ENCODE measurements around the gene RTTN.
"Not testable (repeated sequence)": the region's sequence is repeated elsewhere in the genome, so short reads cannot be mapped to it uniquely, and the experiment has no call there.

The RTTN gene, protein sequence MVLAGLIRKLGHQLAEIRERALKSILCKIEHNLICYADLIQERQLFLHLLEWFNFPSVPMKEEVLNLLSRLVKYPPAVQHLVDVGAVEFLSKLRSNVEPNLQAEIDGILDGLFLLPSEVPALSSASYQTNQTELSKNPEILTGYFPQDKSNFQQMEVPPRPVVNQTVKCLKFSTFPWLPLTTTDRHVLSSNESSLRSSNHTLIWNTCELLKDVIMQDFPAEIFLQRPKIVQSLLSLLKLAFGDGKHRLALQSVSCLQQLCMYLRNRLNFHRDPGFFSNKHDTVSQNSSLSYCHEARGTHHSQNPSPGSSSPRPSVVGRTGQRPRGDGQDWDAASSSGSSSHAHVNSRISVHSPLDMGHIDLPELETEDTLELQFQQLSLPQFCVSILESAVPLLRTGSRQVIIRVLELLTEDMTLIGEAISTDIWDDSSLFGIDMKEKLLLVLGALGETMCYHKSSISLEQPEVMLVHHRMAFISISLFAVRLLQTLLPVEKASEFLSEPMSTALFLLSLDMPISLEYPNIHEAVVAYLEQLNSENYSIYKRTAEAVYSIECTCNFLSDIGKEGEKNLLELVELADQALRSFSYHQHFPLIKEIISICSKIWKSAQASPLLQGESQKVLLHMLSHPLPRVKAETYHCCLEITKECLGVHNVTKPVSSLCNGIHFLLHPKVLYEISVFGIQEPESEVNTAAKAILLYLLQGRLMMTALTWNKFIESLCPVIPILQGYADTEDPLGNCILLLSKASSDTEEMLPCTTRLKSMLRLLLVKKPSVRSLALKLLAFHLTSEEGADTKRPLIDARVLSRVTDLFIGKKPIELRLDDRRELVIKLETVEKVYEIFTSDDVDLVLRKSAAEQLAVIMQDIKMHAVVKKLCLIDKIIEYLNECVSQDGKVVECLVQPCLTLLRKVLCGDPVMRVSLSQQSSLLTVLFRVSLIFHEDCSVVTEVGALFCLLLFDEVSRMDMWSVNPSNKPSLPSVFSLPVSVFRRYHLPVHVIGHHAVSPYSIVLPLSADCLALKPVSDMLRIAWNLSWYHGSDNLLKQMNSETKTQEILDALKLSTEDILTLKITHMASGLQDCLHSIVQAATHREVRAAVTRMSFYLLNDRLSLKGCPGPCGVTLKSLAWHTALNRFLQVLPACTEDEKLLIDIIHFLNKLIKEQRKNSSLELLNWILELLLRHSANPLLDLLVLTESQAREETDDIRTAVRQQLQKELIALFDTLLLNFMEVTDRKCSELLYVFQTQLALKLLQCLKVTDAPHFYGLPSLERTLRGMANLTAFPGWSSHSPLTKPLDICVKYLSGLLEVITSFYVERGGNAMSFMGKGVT (N-terminal part only)

DNA sequence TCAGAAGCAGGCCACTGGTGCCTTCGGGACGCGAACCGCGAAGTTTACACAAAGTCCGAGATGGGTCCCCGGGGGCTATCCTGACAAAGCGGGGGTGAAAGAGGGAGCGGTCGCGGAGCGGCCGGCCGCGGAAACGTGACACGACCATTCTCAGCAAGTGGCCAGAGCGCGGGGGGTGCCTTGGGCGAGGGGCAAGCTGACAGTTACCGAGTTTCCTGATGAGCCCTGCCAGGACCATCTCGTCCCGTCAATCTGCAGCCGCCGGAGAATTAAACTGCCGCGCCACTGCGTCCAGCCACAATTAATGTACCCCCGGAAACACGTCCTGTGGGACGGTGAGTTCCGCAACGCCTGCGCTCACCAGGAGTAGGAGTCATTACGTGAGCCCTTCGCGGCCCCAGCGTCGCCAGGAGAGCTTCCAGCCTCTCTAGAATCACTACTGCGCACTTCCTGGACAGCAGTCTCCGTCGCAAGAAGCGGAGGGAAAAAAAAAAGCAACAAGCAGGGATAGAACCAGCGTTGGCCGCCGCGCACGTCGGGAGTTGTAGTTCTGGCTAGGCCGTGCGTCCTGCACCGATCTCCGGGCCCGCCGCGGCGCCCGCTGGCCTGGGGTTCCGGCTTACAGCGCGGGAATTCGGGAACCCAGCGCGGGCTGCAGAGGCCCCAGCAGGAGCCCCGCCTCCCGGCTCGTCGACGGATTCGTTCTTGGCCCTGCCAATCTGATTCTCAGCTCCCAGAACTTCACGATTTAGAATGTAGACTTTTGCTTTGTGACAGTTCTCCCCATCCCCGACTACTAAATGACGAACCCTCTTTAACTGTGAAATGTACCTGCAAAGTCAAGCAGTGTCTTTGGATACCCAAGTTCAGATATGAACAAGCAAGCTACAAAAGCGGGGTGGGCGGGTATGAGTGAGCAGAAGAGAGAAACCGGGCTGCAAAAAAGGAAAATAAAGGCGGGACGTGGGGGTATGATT lies at the start of gene RTTN:
Gene RTTN (minus strand): TSS at position 267 of the 977 bp plus-strand sequence. CDS start 29 bp downstream, at position 238.
- peak; percentile 79 to 99 (median 95) for DNase-seq

DNA sequence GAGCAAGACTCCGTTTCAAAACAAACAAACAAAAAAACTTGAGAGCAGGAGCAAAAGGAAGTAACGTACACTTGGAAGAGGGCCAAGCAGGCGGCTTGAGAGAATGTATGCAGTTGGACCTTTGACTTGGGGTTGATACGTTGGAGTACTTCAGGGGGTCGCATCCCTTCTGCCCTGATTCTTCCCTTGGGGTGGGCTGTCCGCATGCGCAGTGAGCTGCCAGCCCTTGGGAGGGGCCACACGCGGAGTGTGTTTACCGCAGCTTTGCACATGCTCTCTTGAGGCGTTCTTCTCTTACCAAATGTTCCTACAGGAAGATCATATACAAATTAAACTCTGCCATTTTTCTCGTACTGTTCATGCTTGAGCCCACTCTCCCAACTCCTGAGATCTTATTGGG lies 45.3 kb upstream of the RTTN start:
- no peak for DNase-seq

DNA sequence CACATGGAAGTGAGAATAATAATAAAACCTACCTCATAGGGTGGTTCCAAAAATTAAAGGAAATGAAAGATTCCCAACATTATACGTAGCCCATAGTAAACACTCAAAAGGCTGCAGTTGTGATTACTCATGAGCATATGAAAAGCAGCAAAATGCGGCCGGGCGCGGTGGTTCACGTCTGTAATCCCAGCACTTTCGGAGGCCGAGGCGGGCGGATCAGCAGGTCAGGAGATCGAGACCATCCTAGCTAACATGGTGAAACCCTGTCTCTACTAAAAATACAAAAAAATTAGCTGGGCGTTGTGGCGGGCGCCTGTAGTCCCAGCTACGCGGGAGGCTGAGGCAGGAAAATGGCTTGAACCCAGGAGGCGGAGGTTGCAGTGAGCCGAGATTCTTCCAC lies 44.4 kb upstream of the RTTN start:
- DNase-seq, result not testable (repeated sequence)

DNA sequence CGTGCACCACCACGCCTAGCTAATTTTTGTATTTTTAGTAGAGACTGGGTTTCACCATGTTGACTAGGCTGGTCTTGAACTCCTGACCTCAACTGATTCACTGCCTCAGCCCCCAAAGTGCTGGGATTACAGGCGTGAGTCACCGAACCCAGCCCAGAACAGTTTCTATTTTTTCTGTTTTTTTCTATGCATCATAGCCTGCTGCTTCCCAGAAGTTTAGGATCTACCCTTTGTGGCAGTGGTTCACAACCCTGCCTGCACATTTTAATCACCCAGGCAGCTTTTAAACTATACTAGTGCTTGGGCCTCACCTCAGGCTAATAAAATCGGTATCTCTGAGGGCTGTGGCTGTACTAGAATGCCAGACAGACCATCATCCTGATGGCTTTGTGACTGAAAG lies 43.6 kb upstream of the RTTN start:
- DNase-seq, result peak in 1 of 56 donors; percentile 7

DNA sequence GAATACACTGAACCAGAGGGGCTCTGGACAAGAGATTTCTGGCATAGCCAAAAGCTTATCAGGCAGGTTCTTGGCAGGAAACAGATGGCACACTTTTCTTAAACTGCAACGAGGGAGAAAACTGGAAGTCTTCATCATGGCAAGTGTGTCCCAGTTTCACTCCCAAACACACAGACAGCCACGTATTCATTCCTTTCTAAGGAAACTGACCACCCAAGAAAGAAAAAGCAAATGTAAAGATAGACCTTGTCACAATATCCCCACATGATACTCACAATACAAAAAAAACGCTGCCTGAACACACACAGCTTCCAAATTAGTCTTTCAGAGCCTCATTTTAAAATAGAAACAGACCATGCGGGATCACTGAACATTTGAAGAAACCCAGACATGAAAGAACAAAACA lies 40.6 kb upstream of the RTTN start:
- DNase-seq, result no peak

DNA sequence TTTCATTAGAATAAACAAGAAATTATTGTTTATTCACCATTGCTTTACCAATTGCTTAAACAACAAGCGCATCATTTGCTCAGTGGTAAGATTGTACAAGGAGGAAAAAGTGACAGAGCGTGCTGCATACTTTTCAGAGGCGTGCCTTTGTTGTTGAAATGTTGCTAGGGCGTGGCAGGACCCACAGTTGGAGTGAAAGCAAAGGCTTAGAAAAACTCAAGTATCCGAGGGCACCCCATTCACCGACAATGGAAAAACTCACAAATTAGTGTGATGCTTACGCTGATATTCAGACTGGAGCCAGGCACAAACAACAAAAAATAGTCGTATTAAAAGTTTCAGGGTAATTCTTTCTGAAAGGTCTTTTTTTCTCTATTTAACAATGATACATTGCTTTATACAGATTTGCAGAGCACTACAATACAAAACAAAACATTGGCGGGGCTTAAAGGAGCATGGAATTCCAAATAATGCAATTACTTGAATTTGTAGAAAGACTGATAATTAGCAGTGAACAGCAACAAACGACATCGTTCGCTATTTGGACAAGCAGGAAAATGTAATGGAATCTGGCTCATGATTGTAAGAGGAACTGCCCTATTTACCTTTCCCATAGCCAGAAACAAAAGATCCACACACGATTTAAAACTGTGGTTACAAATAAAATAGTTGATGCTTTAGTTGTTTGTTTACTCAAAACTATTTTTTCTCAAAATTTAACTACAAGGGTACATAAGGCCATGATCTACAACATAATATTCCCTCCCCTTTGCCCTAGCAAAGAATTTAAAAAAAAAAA lies 37.8 kb upstream of the RTTN start:
- no peak for DNase-seq

DNA sequence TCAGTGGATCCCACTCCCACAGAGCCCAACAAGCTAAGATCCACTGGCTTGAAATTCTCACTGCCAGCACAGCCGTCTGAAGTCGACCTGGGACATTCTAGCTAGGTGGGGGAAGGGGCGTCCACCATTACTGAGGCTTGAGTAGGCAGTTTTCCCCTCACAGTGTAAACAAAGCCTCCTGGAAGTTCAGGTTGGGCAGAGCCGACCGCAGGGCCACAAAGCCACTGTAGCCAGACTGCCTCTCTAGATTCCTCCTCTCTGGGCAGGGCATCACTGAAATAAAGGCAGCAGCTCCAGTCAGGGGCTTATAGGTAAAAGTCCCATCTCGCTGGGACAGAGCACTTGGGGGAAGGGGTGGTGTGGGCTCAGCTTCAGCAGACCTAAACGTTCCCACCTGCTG lies 31.4 kb upstream of the RTTN start:
- DNase-seq, result not testable (repeated sequence)

DNA sequence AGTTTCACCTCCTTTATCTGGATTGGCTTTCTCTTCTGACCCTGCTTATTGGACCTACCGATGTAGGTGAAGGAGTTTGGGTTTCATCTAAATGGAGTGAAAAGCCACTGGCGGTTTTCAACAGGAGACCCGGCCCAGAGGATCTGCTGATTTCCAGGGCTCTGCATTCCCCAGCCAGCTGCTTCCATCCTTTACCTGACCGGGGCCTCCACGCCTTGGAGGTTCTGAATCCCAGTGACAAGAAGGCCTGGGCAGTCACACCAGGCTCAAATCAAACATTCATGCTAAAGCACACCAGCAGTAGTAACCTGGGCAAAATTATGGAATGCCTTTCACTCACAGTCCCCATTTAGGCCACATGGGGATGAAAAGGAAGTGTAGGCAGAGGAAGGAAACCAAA lies 30.0 kb upstream of the RTTN start:
- DNase-seq, result no peak

DNA sequence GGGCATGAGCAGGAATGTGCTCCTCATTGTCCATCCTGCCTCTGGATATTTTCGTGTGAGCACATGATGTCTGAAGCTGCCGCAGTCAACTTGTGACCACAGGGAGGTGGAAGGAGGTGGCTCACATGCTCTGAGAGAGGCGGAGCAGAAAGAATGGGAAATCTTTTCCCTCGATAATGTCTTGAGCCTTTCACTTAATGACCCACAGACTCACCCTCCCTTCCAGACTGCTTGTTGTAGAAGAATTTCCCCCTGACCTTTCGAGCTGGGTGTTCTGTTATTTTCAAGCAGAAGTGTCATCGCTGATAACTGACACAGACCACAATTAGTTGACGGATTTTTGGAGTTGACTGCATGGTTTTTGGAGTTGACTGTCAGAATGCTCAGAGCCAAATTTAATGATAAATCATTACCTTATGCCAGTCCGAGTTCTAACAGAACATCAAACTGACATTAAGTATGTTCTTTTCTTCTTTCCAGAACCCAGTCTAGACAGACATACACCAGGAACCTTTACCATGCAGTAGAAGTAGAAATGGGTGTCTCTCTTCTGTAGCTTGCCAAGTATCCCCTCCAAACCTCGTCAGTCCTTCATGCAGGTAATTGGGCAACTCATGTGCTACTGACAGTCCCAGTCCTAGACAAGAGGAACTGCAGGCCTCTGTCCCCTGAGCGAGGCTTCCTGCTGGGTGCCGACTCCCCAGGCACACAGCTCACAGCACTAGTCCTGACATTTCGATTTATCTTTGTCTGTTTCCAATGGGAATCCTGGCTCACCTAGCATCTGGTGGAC lies 29.4 kb upstream of the RTTN start:
- no peak for DNase-seq

DNA sequence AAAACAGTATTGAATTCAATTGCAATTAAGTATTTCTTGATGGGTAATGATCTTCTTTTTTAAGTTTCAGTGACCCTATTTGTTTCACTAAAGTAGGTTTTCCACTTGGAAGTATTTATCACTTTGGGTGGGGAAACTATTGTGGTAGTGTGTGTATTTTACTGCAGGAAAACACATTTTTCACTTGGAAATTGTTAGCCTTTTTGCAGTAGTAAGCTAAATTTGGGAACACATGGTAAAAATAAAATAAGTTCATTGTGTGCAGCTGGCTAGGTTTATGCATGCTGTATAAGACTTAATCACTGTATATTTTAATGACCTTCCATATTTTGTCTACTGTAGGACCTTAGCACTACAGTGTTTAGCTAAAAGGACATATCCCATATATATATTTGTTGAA lies 28.5 kb upstream of the RTTN start:
- no peak for DNase-seq

DNA sequence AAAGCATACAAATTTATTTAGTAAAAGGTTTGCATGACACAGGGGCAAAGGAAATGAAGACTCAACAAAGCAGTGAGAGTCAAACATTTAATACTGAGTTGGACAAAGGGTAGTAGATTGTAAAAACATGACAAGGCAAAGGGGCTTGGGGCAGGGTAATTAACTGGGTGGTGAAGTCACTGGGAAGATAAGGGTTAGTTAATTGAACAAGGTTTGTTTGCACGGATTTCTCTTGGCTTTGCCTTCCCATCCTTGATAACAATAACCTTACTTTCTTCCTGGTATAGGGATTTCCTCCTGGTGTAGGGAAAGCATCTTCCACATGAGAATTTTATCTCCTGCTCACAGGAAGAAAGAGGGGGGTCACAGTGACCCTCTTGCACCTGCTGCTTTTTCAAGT lies 26.8 kb upstream of the RTTN start:
- no peak for DNase-seq

DNA sequence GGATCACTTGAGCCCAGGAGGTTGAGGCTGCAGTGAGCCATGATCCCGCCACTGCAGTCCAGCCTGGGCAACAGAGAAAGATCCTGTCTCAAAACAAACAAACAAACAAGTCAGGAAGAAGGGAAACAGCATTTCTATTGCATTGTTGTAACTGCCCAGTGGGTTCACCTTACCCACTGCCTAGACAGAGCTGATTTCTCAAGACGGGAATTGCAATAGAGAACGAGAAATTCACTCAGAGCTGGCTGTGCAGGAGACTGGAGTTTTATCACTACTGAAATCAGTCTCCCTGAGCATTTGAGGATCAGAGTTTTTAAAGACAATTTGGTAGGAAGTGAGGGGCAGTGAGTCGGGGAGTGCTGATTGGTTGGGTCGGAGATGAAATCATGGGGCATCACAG lies 24.2 kb upstream of the RTTN start:
- no peak for DNase-seq

DNA sequence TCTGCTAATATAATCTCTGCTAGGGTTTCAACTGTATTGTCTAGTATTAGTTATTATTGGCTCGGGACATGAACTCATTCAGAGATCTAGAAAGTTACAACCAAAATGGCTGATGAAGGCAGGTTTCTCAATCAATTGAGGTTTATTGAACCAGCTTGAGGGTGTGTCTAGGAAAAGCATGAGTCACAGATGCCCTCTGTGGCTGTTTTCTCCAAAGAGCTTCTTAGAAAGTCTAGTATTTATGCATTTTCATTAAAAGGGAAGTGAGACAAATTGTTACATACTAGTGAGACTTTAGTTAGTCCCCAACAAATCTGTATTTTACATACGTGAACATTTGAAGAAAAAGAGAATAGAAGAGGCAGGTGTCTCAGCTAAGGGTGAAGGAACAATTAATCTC lies 23.0 kb upstream of the RTTN start:
- no peak for DNase-seq

DNA sequence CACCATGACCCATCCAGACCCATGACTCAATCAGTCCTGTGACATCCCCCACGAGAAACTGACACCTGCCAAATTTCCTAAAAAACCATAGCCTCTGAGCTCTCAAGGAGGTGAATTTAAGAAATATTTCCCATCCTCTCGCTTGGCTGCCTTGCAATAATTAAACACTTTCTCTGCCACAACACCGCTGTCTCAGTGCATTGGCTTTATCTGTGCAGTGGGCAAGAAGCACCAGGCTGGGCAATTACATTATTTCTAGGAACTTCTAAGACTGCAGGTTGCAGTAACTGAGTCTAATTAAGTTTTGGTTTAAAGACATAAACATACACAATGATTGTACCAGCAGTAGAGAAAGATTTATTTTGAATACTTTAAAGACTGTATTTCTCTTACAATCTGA lies 22.0 kb upstream of the RTTN start:
- DNase-seq, result no peak

DNA sequence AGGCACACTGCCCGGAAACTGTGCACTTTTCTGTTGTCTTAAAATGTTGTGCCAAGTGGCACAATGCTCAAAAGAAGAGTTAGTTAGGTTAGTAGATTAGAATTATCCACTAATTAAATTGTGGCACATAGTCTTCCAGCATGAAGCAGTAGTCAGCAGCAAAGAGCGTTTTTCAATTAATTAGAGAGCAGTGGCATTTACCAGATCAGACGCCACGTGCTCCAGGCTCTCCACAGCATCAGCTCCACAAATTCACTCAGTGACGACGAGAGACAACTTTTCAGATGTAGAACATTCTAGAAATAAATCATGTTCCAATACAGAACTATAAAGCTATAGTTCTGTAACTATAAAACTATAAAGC lies 16.4 kb upstream of the RTTN start:
- DNase-seq, result peak in 1 of 56 donors; percentile 14

DNA sequence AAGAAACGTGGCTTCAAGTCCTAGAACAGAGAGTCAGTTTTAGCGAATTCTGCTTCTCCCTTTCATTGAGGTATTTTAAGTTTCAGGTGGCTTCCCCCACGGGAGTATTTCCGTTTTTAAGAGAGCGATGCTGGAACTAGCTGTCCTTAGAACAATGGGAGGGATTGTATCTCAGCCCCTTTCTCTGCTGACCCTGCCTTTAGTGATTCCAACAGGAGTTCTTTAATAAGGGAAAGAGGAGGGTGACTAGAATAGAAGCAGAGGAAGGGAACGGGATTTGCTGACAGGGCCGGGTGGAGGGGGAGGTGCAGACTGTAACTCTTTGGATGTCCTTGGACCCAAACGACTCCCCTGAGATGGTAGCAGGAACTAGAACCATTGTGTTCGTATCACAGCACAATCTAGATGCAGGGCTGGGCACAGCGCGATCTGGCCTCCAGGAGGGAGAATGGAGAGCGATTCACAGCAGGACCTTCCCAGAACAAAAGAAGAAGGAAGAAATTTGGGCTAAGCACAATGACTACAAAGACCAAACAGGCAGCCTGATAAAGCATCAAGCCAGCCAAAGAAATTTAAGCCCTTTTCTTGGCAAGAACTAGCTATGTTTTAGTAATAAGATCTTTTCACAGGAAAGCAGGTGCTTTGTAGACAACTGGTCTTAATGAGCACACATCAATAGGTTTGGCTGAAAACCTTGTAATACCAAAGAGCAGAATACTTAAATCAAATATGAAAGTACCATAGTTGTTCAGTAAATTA lies 15.8 kb upstream of the RTTN start:
- peak in 8 of 56 donors; percentile 3 to 26 (median 10) for DNase-seq

DNA sequence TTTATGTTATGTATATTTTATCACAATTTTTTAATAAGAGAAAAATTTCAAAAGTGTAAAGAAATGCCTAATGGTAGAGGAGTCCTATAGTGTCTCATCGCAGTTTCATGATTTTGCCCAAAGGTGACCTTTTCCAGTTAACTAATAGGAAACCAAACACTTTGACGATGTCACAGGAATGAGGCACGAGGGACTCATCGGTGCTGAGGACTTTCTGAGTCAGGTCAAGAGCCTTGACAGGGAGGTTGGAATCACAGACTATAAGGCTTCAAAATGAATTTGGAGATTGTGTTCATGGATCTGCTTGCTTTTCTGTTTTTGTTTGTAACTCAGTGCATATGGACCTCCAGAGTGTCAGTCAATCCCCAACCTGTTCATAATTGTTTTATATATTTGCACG lies 15.1 kb upstream of the RTTN start:
- no peak for DNase-seq

DNA sequence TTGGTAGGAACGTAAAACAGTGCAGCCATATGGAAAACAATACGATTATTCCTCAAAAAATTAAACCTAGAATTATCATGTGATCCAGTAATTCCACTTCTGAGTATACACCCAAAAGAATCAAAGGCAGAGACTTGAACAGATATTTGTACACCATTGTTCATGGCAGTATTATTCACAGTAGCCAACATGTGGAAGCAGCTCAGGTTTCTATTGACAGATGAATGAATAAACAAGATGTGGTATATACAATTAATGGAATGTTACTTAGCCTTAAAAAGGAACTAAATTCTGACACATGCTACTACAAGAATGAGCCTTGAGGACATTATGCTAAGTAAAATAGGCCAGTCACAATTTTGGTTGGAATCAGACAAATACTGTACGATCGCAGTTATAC lies 14.2 kb upstream of the RTTN start:
- no peak for DNase-seq

Measured in nucleus accumbens (tissue), 56 donors.